ENCODE data around the gene SLC12A8.

DNA sequence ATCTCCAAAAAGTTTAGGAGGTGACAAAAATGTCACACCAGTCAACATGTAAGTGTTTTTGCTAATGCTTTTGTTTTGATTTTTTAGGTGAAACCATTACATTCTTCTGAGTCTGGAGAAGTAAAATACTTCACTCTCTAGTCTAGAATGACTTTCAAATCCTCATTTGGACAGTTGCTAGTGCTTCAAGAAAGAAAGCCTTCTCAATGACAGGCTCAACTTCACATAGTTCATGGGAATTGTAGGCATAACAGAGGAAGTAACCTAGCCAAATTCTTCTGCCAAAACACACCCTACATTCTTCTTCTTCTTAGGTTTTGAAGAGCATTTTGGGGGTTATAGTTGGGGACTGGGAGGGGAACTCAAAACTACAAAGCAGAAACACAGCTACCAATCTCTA lies 127.4 kb downstream of the SLC12A8 start:
- TF ChIP-seq POLR2AphosphoS5 (IDR thresholded peaks at IDR 0.05; ENCODE audit: low read depth, low read length) (no peak), EP300 (IDR thresholded peaks at IDR 0.05; ENCODE audit: borderline replicate concordance in 1 of 2, low read depth in 1 of 2, low read length in 1 of 2) (no peak), SMC3 (IDR thresholded peaks at IDR 0.05; ENCODE audit: low read depth, low read length) (no peak), RFX5 (IDR thresholded peaks at IDR 0.05; ENCODE audit: low read length) (no peak), YY1 (IDR thresholded peaks at IDR 0.05; ENCODE audit: low read depth) (no peak), EZH2phosphoT487 (IDR thresholded peaks at IDR 0.05; ENCODE audit: borderline replicate concordance, low read depth) (no peak), ELF1 (IDR thresholded peaks at IDR 0.05) (no peak), TAF1 (IDR thresholded peaks at IDR 0.05; ENCODE audit: borderline replicate concordance, low read depth, low read length) (no peak), RCOR1 (IDR thresholded peaks at IDR 0.05; ENCODE audit: low read length) (no peak)
- TF ChIP-seq, protein P1, sequence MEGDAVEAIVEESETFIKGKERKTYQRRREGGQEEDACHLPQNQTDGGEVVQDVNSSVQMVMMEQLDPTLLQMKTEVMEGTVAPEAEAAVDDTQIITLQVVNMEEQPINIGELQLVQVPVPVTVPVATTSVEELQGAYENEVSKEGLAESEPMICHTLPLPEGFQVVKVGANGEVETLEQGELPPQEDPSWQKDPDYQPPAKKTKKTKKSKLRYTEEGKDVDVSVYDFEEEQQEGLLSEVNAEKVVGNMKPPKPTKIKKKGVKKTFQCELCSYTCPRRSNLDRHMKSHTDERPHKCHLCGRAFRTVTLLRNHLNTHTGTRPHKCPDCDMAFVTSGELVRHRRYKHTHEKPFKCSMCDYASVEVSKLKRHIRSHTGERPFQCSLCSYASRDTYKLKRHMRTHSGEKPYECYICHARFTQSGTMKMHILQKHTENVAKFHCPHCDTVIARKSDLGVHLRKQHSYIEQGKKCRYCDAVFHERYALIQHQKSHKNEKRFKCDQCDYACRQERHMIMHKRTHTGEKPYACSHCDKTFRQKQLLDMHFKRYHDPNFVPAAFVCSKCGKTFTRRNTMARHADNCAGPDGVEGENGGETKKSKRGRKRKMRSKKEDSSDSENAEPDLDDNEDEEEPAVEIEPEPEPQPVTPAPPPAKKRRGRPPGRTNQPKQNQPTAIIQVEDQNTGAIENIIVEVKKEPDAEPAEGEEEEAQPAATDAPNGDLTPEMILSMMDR (IDR thresholded peaks at IDR 0.05) = no peak
- TF ChIP-seq, protein P2, sequence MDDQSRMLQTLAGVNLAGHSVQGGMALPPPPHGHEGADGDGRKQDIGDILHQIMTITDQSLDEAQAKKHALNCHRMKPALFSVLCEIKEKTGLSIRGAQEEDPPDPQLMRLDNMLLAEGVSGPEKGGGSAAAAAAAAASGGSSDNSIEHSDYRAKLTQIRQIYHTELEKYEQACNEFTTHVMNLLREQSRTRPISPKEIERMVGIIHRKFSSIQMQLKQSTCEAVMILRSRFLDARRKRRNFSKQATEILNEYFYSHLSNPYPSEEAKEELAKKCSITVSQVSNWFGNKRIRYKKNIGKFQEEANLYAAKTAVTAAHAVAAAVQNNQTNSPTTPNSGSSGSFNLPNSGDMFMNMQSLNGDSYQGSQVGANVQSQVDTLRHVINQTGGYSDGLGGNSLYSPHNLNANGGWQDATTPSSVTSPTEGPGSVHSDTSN (IDR thresholded peaks at IDR 0.05) = no peak
- TF ChIP-seq, protein P3, sequence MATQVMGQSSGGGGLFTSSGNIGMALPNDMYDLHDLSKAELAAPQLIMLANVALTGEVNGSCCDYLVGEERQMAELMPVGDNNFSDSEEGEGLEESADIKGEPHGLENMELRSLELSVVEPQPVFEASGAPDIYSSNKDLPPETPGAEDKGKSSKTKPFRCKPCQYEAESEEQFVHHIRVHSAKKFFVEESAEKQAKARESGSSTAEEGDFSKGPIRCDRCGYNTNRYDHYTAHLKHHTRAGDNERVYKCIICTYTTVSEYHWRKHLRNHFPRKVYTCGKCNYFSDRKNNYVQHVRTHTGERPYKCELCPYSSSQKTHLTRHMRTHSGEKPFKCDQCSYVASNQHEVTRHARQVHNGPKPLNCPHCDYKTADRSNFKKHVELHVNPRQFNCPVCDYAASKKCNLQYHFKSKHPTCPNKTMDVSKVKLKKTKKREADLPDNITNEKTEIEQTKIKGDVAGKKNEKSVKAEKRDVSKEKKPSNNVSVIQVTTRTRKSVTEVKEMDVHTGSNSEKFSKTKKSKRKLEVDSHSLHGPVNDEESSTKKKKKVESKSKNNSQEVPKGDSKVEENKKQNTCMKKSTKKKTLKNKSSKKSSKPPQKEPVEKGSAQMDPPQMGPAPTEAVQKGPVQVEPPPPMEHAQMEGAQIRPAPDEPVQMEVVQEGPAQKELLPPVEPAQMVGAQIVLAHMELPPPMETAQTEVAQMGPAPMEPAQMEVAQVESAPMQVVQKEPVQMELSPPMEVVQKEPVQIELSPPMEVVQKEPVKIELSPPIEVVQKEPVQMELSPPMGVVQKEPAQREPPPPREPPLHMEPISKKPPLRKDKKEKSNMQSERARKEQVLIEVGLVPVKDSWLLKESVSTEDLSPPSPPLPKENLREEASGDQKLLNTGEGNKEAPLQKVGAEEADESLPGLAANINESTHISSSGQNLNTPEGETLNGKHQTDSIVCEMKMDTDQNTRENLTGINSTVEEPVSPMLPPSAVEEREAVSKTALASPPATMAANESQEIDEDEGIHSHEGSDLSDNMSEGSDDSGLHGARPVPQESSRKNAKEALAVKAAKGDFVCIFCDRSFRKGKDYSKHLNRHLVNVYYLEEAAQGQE (IDR thresholded peaks at IDR 0.05; ENCODE audit: low read depth, low read length) = no peak
- TF ChIP-seq, protein P4, sequence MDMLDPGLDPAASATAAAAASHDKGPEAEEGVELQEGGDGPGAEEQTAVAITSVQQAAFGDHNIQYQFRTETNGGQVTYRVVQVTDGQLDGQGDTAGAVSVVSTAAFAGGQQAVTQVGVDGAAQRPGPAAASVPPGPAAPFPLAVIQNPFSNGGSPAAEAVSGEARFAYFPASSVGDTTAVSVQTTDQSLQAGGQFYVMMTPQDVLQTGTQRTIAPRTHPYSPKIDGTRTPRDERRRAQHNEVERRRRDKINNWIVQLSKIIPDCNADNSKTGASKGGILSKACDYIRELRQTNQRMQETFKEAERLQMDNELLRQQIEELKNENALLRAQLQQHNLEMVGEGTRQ (IDR thresholded peaks at IDR 0.05; ENCODE audit: borderline replicate concordance, low read depth, low read length) = no peak
- TF ChIP-seq, protein P5, sequence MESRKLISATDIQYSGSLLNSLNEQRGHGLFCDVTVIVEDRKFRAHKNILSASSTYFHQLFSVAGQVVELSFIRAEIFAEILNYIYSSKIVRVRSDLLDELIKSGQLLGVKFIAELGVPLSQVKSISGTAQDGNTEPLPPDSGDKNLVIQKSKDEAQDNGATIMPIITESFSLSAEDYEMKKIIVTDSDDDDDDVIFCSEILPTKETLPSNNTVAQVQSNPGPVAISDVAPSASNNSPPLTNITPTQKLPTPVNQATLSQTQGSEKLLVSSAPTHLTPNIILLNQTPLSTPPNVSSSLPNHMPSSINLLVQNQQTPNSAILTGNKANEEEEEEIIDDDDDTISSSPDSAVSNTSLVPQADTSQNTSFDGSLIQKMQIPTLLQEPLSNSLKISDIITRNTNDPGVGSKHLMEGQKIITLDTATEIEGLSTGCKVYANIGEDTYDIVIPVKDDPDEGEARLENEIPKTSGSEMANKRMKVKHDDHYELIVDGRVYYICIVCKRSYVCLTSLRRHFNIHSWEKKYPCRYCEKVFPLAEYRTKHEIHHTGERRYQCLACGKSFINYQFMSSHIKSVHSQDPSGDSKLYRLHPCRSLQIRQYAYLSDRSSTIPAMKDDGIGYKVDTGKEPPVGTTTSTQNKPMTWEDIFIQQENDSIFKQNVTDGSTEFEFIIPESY (IDR thresholded peaks at IDR 0.05; ENCODE audit: borderline replicate concordance, low read depth) = no peak

Measured in SK-N-SH (cell line).